HepG2 (cell line): Measurements from ENCODE around the gene CFAP221. TPM values are rescaled to one million over a fixed set of nuclear protein-coding genes. Genes with fewer than 3 reads are reported as not detected.
A peak's percentile ranks its signal among the peaks of the same experiment; 100 is the strongest.

Experiments
- ADNP ChIP-seq: sonication (generic); formaldehyde crosslinking; IDR thresholded peaks from 2 replicates; pipeline ENCODE4 v1.4.0; 2020; ENCODE audit warnings: missing genetic modification reagents
- ARID2 ChIP-seq: sonication (generic); formaldehyde crosslinking; IDR thresholded peaks from 2 replicates; pipeline ENCODE4 v1.8.1; 2022; ENCODE audit warnings: mild to moderate bottlenecking, missing genetic modification reagents, borderline replicate concordance
- DNMT3B ChIP-seq: conservative IDR thresholded peaks from 2 replicates; pipeline ENCODE4 v1.6.1; 2016; ENCODE audit warnings: missing biosample characterization, control low read depth
- ELF1 ChIP-seq: sonication (generic); formaldehyde crosslinking; IDR thresholded peaks from 2 replicates; pipeline ENCODE4 v1.4.0; 2020; ENCODE audit warnings: missing genetic modification reagents
- ELF4 ChIP-seq: sonication (generic); formaldehyde crosslinking; IDR thresholded peaks from 2 replicates; pipeline ENCODE4 v1.5.0; 2020; ENCODE audit warnings: missing genetic modification reagents, mild to moderate bottlenecking, moderate library complexity, borderline replicate concordance
- GPN1 ChIP-seq: sonication (generic); formaldehyde crosslinking; IDR thresholded peaks from 2 replicates; pipeline ENCODE4 v1.5.1; 2020; ENCODE audit warnings: missing genetic modification reagents, borderline replicate concordance
- JDP2 ChIP-seq: sonication (generic); formaldehyde crosslinking; IDR thresholded peaks from 2 replicates; pipeline ENCODE4 v1.8.1; 2022; ENCODE audit warnings: missing genetic modification reagents, borderline replicate concordance
- KLF9 ChIP-seq: IDR thresholded peaks from 2 replicates; pipeline ENCODE4 v1.6.1; 2016; ENCODE audit warnings: low read depth
- MATR3 ChIP-seq: sonication (generic); formaldehyde crosslinking; IDR thresholded peaks from 2 replicates; pipeline ENCODE4 v1.4.0; 2020; ENCODE audit warnings: missing genetic modification reagents
- MBD4 ChIP-seq: IDR thresholded peaks from 2 replicates; pipeline ENCODE4 v1.6.1; 2012; ENCODE audit warnings: low read length, inconsistent platforms, borderline replicate concordance
- NAIF1 ChIP-seq: sonication (generic); formaldehyde crosslinking; IDR thresholded peaks from 2 replicates; pipeline ENCODE4 v1.5.0; 2020; ENCODE audit warnings: mild to moderate bottlenecking, missing genetic modification reagents, borderline replicate concordance
- TCF7L2 ChIP-seq: IDR thresholded peaks from 2 replicates; pipeline ENCODE4 v1.6.1; 2011; ENCODE audit warnings: mild to moderate bottlenecking, low read depth, low read length, moderate library complexity
- ZNF207 ChIP-seq: fragments of 450-650 bp; IDR thresholded peaks from 2 replicates; pipeline ENCODE4 v1.6.1; 2016; ENCODE audit warnings: antibody characterized with exemption, borderline replicate concordance
- ZNF589 ChIP-seq: sonication (generic); formaldehyde crosslinking; conservative IDR thresholded peaks from 2 replicates; pipeline ENCODE4 v1.8.0; 2022; ENCODE audit warnings: mild to moderate bottlenecking, moderate library complexity, missing genetic modification reagents
- ZNF703 ChIP-seq: sonication (generic); formaldehyde crosslinking; IDR thresholded peaks from 2 replicates; pipeline ENCODE4 v1.5.1; 2020; ENCODE audit warnings: missing genetic modification reagents, mild to moderate bottlenecking, moderate library complexity, borderline replicate concordance
- polyA plus RNA-seq, 8 experiments: library from polyadenylated mRNA; depleted of rRNA in 3 of 8; stranded (reverse) in 7 of 8; unstranded in 1 of 8; fragments of >200 nt; fragmentation: Illumina TruSeq in 4 of 8; extraction: Trizol in 4 of 8; gene quantifications; 2 replicates each; pipeline versions ENCODE4 v1.2.1 to v1.2.3, GENCODE V29; 2011 to 2016; ENCODE audit warnings: low read depth in 4 of 8, missing spikeins in 1 of 8, mixed read lengths in 1 of 8; ENCODE audit not compliant: insufficient read depth in 1 of 8
- total RNA-seq, 5 experiments: library from RNA; depleted of rRNA; stranded (reverse); fragments of >200 nt; fragmentation: Illumina TruSeq; extraction: Trizol; gene quantifications; 2 replicates each; pipeline ENCODE4 v1.2.3, GENCODE V29; 2016; ENCODE audit warnings: low read depth in 1 of 5
- TF ChIP-seq, protein P1 (sequence below): sonication (generic); formaldehyde crosslinking; IDR thresholded peaks from 2 replicates; pipeline ENCODE4 v1.4.0; 2020; ENCODE audit warnings: mild to moderate bottlenecking, missing genetic modification reagents
- TF ChIP-seq, protein P2 (sequence below): sonication (generic); formaldehyde crosslinking; IDR thresholded peaks from 2 replicates; pipeline ENCODE4 v1.5.0; 2020; ENCODE audit warnings: mild to moderate bottlenecking, low read depth, missing genetic modification reagents, borderline replicate concordance
- TF ChIP-seq, protein P3 (sequence below): fragments of 450-650 bp; IDR thresholded peaks from 2 replicates; pipeline ENCODE4 v1.6.1; 2017; ENCODE audit warnings: mild to moderate bottlenecking
- TF ChIP-seq, protein P4 (sequence below): sonication (generic); formaldehyde crosslinking; IDR thresholded peaks from 2 replicates; pipeline ENCODE4 v1.4.0; 2020; ENCODE audit warnings: mild to moderate bottlenecking, low read depth, missing genetic modification reagents
- TF ChIP-seq, protein P5 (sequence below): IDR thresholded peaks from 2 replicates; pipeline ENCODE4 v1.6.1; 2016; ENCODE audit warnings: low read depth, missing genetic modification reagents, missing compliant biosample characterization

Gene CFAP221
- total and polyA plus RNA-seq, 2 of the 13 experiments (the other 11 are each of a cell fraction or from before 2014, with no cell fraction given): not detected

DNA sequence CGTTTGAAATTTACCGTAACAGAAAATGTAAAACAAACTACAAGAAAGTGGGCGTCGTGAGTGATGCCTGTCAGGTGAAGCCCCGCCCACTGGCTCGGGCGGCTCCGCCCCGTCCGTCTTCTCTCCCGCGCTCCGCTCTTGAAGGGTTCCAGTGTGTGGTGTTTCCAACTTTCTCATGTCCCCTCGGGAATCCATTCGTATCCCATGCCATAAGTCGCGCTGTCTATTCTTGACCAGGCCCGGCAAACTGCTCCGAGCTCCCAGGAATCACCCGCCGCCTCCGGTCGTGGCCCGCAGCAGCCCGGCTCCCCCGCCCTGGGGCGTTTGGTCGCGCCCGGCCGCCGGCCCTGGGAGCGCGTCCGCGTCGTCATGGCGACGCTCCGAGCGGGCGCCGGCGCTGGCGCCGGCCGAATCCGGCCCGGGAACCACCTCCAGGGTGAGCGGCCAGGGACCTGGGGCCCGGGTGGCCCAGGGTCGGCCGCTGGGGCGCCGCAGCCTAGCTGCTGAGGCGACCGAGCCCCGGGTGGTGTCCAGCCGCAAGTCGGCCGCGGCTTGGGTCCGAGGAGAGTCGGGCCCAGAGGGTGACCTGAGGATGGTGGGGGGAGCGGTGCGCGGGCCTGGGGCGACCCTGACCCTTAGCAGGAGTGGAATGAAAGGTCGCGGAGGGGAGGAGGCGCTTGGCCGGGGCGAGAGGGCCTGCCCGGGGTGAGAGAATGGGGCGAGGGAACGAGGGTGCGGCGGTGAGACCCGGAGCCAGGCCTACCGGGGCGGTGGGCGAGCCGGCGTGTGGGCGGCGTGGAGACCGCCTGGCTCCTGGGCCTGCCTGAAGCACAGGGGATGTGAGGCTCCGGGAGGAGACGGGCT lies at the start of gene CFAP221 (continued):
- TF ChIP-seq ZNF703 (CRISPR knock-in tag) (no peak), ELF1 (CRISPR knock-in tag) (no peak), ZNF589 (no peak), ARID2 (no peak), ZNF207 (no peak), MATR3 (peak; percentile 35; the same call in 1 of the 2 replicates), DNMT3B (CRISPR knock-in tag) (no peak), KLF9 (CRISPR knock-in tag) (no peak), MBD4 (no peak), GPN1 (CRISPR knock-in tag) (no peak), TCF7L2 (no peak), ELF4 (CRISPR knock-in tag) (no peak), NAIF1 (CRISPR knock-in tag) (no peak), JDP2 (CRISPR knock-in tag) (no peak), ADNP (CRISPR knock-in tag) (no peak)
- TF ChIP-seq, protein P1, sequence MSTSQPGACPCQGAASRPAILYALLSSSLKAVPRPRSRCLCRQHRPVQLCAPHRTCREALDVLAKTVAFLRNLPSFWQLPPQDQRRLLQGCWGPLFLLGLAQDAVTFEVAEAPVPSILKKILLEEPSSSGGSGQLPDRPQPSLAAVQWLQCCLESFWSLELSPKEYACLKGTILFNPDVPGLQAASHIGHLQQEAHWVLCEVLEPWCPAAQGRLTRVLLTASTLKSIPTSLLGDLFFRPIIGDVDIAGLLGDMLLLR (CRISPR knock-in tag): 0 out of 2 replicates have a peak, but pooled peaks have one; percentile 31
- TF ChIP-seq, protein P2, sequence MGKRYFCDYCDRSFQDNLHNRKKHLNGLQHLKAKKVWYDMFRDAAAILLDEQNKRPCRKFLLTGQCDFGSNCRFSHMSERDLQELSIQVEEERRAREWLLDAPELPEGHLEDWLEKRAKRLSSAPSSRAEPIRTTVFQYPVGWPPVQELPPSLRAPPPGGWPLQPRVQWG (CRISPR knock-in tag): no peak
- TF ChIP-seq, protein P3, sequence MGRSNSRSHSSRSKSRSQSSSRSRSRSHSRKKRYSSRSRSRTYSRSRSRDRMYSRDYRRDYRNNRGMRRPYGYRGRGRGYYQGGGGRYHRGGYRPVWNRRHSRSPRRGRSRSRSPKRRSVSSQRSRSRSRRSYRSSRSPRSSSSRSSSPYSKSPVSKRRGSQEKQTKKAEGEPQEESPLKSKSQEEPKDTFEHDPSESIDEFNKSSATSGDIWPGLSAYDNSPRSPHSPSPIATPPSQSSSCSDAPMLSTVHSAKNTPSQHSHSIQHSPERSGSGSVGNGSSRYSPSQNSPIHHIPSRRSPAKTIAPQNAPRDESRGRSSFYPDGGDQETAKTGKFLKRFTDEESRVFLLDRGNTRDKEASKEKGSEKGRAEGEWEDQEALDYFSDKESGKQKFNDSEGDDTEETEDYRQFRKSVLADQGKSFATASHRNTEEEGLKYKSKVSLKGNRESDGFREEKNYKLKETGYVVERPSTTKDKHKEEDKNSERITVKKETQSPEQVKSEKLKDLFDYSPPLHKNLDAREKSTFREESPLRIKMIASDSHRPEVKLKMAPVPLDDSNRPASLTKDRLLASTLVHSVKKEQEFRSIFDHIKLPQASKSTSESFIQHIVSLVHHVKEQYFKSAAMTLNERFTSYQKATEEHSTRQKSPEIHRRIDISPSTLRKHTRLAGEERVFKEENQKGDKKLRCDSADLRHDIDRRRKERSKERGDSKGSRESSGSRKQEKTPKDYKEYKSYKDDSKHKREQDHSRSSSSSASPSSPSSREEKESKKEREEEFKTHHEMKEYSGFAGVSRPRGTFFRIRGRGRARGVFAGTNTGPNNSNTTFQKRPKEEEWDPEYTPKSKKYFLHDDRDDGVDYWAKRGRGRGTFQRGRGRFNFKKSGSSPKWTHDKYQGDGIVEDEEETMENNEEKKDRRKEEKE: no peak
- TF ChIP-seq, protein P4, sequence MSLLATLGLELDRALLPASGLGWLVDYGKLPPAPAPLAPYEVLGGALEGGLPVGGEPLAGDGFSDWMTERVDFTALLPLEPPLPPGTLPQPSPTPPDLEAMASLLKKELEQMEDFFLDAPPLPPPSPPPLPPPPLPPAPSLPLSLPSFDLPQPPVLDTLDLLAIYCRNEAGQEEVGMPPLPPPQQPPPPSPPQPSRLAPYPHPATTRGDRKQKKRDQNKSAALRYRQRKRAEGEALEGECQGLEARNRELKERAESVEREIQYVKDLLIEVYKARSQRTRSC: no peak
- TF ChIP-seq, protein P5, sequence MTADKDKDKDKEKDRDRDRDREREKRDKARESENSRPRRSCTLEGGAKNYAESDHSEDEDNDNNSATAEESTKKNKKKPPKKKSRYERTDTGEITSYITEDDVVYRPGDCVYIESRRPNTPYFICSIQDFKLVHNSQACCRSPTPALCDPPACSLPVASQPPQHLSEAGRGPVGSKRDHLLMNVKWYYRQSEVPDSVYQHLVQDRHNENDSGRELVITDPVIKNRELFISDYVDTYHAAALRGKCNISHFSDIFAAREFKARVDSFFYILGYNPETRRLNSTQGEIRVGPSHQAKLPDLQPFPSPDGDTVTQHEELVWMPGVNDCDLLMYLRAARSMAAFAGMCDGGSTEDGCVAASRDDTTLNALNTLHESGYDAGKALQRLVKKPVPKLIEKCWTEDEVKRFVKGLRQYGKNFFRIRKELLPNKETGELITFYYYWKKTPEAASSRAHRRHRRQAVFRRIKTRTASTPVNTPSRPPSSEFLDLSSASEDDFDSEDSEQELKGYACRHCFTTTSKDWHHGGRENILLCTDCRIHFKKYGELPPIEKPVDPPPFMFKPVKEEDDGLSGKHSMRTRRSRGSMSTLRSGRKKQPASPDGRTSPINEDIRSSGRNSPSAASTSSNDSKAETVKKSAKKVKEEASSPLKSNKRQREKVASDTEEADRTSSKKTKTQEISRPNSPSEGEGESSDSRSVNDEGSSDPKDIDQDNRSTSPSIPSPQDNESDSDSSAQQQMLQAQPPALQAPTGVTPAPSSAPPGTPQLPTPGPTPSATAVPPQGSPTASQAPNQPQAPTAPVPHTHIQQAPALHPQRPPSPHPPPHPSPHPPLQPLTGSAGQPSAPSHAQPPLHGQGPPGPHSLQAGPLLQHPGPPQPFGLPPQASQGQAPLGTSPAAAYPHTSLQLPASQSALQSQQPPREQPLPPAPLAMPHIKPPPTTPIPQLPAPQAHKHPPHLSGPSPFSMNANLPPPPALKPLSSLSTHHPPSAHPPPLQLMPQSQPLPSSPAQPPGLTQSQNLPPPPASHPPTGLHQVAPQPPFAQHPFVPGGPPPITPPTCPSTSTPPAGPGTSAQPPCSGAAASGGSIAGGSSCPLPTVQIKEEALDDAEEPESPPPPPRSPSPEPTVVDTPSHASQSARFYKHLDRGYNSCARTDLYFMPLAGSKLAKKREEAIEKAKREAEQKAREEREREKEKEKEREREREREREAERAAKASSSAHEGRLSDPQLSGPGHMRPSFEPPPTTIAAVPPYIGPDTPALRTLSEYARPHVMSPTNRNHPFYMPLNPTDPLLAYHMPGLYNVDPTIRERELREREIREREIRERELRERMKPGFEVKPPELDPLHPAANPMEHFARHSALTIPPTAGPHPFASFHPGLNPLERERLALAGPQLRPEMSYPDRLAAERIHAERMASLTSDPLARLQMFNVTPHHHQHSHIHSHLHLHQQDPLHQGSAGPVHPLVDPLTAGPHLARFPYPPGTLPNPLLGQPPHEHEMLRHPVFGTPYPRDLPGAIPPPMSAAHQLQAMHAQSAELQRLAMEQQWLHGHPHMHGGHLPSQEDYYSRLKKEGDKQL (CRISPR knock-in tag): no peak
